IPS-11a (cell line): ENCODE data around the gene CDH23.
"Not testable (repeated sequence)": the region's sequence is repeated elsewhere in the genome, so short reads cannot be mapped to it uniquely, and the experiment has no call there.

Experiments
- H3K4me3 ChIP-seq: one replicate; pipeline ENCODE4 v1.5.1; 2013; ENCODE audit warnings: low read depth, low read length, control low read depth

CDH23 gene

GRCh38 chr10:71851465-71852095 lies 454.9 kb downstream of the CDH23 start:
- not testable (repeated sequence) for H3K4me3 ChIP-seq

GRCh38 chr10:71852355-71852937 lies 455.7 kb downstream of the CDH23 start:
- H3K4me3 ChIP-seq = no peak overlapping the region

- H3K4me3 ChIP-seq = no peak overlapping the region
Observed at GRCh38 chr10:71854031-71854430, 457.3 kb downstream of the CDH23 start.

GRCh38 chr10:71856619-71857018 lies 459.9 kb downstream of the CDH23 start:
- no peak overlapping the region for H3K4me3 ChIP-seq

- H3K4me3 ChIP-seq = no peak overlapping the region
Observed at GRCh38 chr10:71857934-71858890, 461.5 kb downstream of the CDH23 start.

- no peak overlapping the region for H3K4me3 ChIP-seq
Observed at GRCh38 chr10:71860243-71861029, 463.7 kb downstream of the CDH23 start.

- H3K4me3 ChIP-seq = no peak overlapping the region
Observed at GRCh38 chr10:71863203-71863602, 466.5 kb downstream of the CDH23 start.

GRCh38 chr10:71864911-71865361 lies 468.2 kb downstream of the CDH23 start:
- H3K4me3 ChIP-seq = no peak overlapping the region
